Hepatocyte (in vitro differentiated cells): ENCODE measurements around the gene HPS6.

Source experiments
- CTCF ChIP-seq: fragments of 200-600 bp; sonication (generic); IDR thresholded peaks from 2 replicates; pipeline ENCODE4 v1.5.1; 2016; ENCODE audit warnings: antibody characterized with exemption, mild to moderate bottlenecking; ENCODE audit not compliant: poor library complexity
- EZH2 ChIP-seq: fragments of 200-600 bp; sonication (generic); IDR thresholded peaks from 2 replicates; pipeline ENCODE4 v1.6.1; 2016; ENCODE audit warnings: antibody characterized with exemption, mild to moderate bottlenecking, borderline replicate concordance
- EZH2phosphoT487 ChIP-seq: fragments of 200-600 bp; sonication (generic); IDR thresholded peaks from one replicate; pipeline ENCODE4 v1.6.1; 2018; ENCODE audit warnings: antibody characterized with exemption, mild to moderate bottlenecking, low read depth, moderate library complexity; ENCODE audit not compliant: unreplicated experiment, severe bottlenecking

- TF ChIP-seq CTCF (no peak), EZH2 (no peak), EZH2phosphoT487 (no peak)
Measured at GRCh38 chr10:102033787-102034186, 31.4 kb upstream of the HPS6 start.
